IPS DF 4.7 (cell line): ENCODE data around the gene ZNF423.

ENCODE experiments used
- DNase-seq: peaks from one replicate; pipeline ENCODE4 v3.0.0-alpha.2; 2013; ENCODE audit warnings: low spot score; ENCODE audit errors: extremely low read depth

Gene ZNF423

GRCh38 chr16:49440156-49441065, 415.5 kb downstream of the ZNF423 start:
- DNase-seq = no peak

- DNase-seq = no peak
These were observed 416.2 kb downstream of the ZNF423 start for GRCh38 chr16:49439676-49440075.

DNA sequence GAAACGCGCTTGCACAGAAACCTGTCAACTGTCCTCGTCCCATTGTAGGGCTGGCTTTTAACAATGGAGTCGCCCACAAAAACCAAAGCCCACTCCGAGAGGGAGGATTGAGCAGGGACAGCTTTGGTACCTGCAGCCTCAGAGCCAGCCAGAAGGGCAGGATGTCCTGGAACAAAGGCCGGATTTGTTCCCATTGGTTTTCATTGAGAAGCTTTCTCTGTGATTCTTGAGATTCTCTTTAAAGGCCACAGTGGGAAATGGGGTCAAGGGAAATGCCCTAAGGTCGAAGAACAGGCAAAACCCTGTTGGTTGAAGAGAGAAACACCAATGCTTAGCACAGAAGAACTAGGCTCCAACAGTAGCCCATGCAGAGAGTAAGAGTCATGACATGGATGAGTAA, 416.9 kb downstream of the ZNF423 start:
- no peak for DNase-seq
